GM12878 (cell line): ENCODE results near the gene TSHZ2. TPM values are rescaled to one million over a fixed set of nuclear protein-coding genes. Genes with fewer than 3 reads are reported as not detected.

Experiments
- ATAC-seq: fragments of 200-7000 bp; cut with Tn5 transposase; 3 replicates; pipeline ENCODE4 v1.9.1; 2020; ENCODE audit warnings: mild to moderate bottlenecking, moderate library complexity
- BruUV-seq: library from RNA; stranded (reverse); fragments of 400-500 nt; replicated peaks from 2 replicates; lab custom pipeline; 2021; lab: Mats Ljungman, UMichigan
- CTCF ChIA-PET: fragments of 300-600 bp; sonication (Branson Sonifier 250); formaldehyde crosslinking; extraction: SDS; loops from one replicate; lab custom pipeline; 2021; ENCODE audit warnings: inconsistent platforms; lab: Yijun Ruan, JAX
- POLR2A ChIA-PET: fragments of 350-600 bp; formaldehyde crosslinking; extraction: SDS; loops from one replicate; lab custom pipeline; 2021; ENCODE audit warnings: inconsistent platforms; lab: Charles Lee
- RAD21 ChIA-PET: fragments of 300-600 bp; sonication (Branson Sonifier 250); formaldehyde crosslinking; loops from one replicate; lab custom pipeline; 2023; ENCODE audit warnings: antibody characterized with exemption; ENCODE audit not compliant: unreplicated experiment; lab: Charles Lee
- SMC1A ChIA-PET: fragments of 300-600 bp; sonication (Branson Sonifier 250); formaldehyde crosslinking; loops from one replicate; lab custom pipeline; 2023; ENCODE audit not compliant: unreplicated experiment, uncharacterized antibody; lab: Charles Lee
- DNase-seq: peaks from one replicate; pipeline ENCODE4 v3.0.0-alpha.2; 2011; ENCODE audit warnings: low read depth, low spot score
- FAIRE-seq: peaks from 3 replicates; lab custom pipeline; 2011; peaks lifted over from hg19 to GRCh38; lab: Jason Lieb, UNC
- H2AFZ ChIP-seq: 2 replicates; pipeline ENCODE4 v1.6.0; 2011; ENCODE audit warnings: low read depth, low read length, control low read depth; ENCODE audit not compliant: control insufficient read depth
- H3K27ac ChIP-seq: 2 replicates; pipeline ENCODE4 v1.5.1; 2011; ENCODE audit warnings: control low read depth; ENCODE audit not compliant: control insufficient read depth, insufficient read depth
- H3K27me3 ChIP-seq, 2 experiments: replicated peaks in 1 of 2; 2 replicates each; pipeline versions ENCODE4 v1.6.0 to v1.6.1; 2011; ENCODE audit warnings: low read length in 1 of 2; ENCODE audit not compliant: control insufficient read depth in 2 of 2, insufficient read depth in 2 of 2
- H3K36me3 ChIP-seq, 2 experiments: 2 replicates each; pipeline ENCODE4 v1.5.1; 2011; ENCODE audit warnings: low read length in 1 of 2; ENCODE audit not compliant: control insufficient read depth in 2 of 2, insufficient read depth in 2 of 2
- H3K4me1 ChIP-seq: 2 replicates; pipeline ENCODE4 v1.6.1; 2011; ENCODE audit warnings: mild to moderate bottlenecking, low read length, moderate library complexity, mixed read lengths; ENCODE audit not compliant: control insufficient read depth, insufficient read depth
- H3K4me2 ChIP-seq: 2 replicates; pipeline ENCODE4 v1.6.0; 2011; ENCODE audit warnings: control low read depth; ENCODE audit not compliant: control insufficient read depth, insufficient read depth
- H3K4me3 ChIP-seq: fragments of 200-600 bp; sonication (generic); 2 replicates; pipeline ENCODE4 v1.5.1; 2016
- H3K79me2 ChIP-seq: 2 replicates; pipeline ENCODE4 v1.6.0; 2011; ENCODE audit warnings: low read length; ENCODE audit not compliant: control insufficient read depth, insufficient read depth
- H3K9ac ChIP-seq: 2 replicates; pipeline ENCODE4 v1.8.0; 2011; ENCODE audit warnings: low read length, control low read depth, mixed read lengths; ENCODE audit not compliant: control insufficient read depth, insufficient read depth
- H3K9me3 ChIP-seq: replicated peaks from 3 replicates; pipeline ENCODE4 v1.5.1; 2011; ENCODE audit warnings: mild to moderate bottlenecking, low read length; ENCODE audit not compliant: control insufficient read depth, insufficient read depth
- H4K20me1 ChIP-seq: 2 replicates; pipeline ENCODE4 v1.6.0; 2011; ENCODE audit not compliant: control insufficient read depth, insufficient read depth
- ASH2L ChIP-seq: fragments of 300-600, 200-600 bp; sonication (generic); IDR thresholded peaks from 2 replicates; pipeline ENCODE4 v1.6.1; 2017; ENCODE audit warnings: low read depth, mild to moderate bottlenecking, borderline replicate concordance
- HCFC1 ChIP-seq: fragments of 150-350 bp; IDR thresholded peaks from 2 replicates; pipeline ENCODE4 v1.6.1; 2014; ENCODE audit warnings: low read length
- HSF1 ChIP-seq: fragments of 150-350 bp; IDR thresholded peaks from 2 replicates; pipeline ENCODE4 v1.6.1; 2014; ENCODE audit warnings: mild to moderate bottlenecking, low read depth, low read length
- IRF5 ChIP-seq: fragments of 450-650 bp; IDR thresholded peaks from 2 replicates; pipeline ENCODE4 v1.6.1; 2017; ENCODE audit warnings: borderline replicate concordance
- KAT2A ChIP-seq: conservative IDR thresholded peaks from 2 replicates; pipeline ENCODE4 v1.6.1; 2011; ENCODE audit warnings: low read depth, low read length; ENCODE audit not compliant: control insufficient read depth
- MEF2B ChIP-seq: fragments of 450-650 bp; IDR thresholded peaks from 2 replicates; pipeline ENCODE4 v1.6.1; 2018; ENCODE audit warnings: mild to moderate bottlenecking, moderate library complexity; ENCODE audit not compliant: partially characterized antibody, poor library complexity, severe bottlenecking
- MXI1 ChIP-seq: fragments of 150-350 bp; IDR thresholded peaks from 2 replicates; pipeline ENCODE4 v1.6.1; 2011; ENCODE audit warnings: low read depth, mild to moderate bottlenecking, inconsistent platforms, low read length, improper control_type of control experiment
- PAX5 ChIP-seq: IDR thresholded peaks from 2 replicates; pipeline ENCODE4 v1.6.1; 2011; ENCODE audit warnings: low read depth, low read length, borderline replicate concordance
- SMAD5 ChIP-seq: IDR thresholded peaks from 2 replicates; pipeline ENCODE4 v1.6.1; 2016; ENCODE audit warnings: antibody characterized with exemption, low read depth
- ZBTB33 ChIP-seq: fragments of 450-650 bp; IDR thresholded peaks from 2 replicates; pipeline ENCODE4 v1.6.1; 2017; ENCODE audit warnings: mild to moderate bottlenecking
- WGBS: methylation state at CpG from one replicate; pipeline ENCODE4 v1.1.6; 2016; ENCODE audit warnings: low lambda C conversion rate; ENCODE audit not compliant: insufficient replicate concordance, insufficient coverage; ENCODE audit errors: missing lambda C conversion rate; 5-methylcytosine and 5-hydroxymethylcytosine counted together
- in situ Hi-C: fragments of 300-500 bp; cut with MboI; formaldehyde crosslinking; loops from 9 replicates; pipeline ENCODE4 v1.14.3; 2018; ENCODE audit warnings: mixed read lengths
- intact Hi-C: fragments of 100-400 bp; cut with micrococcal nuclease; formaldehyde crosslinking; loops from one replicate; pipeline ENCODE4 v1.14.2; 2022; ENCODE audit not compliant: unreplicated experiment
- polyA plus RNA-seq, 11 experiments: library from polyadenylated mRNA; depleted of rRNA in 4 of 11; unstranded in 6 of 11; stranded (reverse) in 5 of 11; fragments of >200 nt; fragmentation: Nextera tagmentation in 4 of 11; fragmentation: Illumina TruSeq in 1 of 11; extraction: Ambion mirVana in 4 of 11; extraction: Trizol in 1 of 11; gene quantifications; 1 replicate in 1 of 11; 2 replicates in 10 of 11; pipeline versions ENCODE4 v1.2.1 to v1.2.3, GENCODE V29; 2011 to 2016; ENCODE audit warnings: inconsistent platforms in 2 of 11, missing spikeins in 2 of 11, low read depth in 1 of 11
- total RNA-seq, 4 experiments: library from RNA; depleted of rRNA in 3 of 4; stranded (reverse); fragments of >200 nt in 3 of 4; fragmentation: Illumina TruSeq in 1 of 4; extraction: Trizol in 1 of 4; gene quantifications; 2 replicates each; pipeline versions ENCODE4 v1.2.1 to v1.2.3, GENCODE V29; 2013 to 2021

Gene TSHZ2
- total and polyA plus RNA-seq, 10 of the 15 experiments (the other 5 are each of a cell fraction or from before 2014, with no cell fraction given) = 0.01 to 0.86 (median 0.13) TPM; not detected in 2

GRCh38 chr20:53320701-53321100 lies 348.5 kb downstream of the TSHZ2 start (continued):
- no peak for TF ChIP-seq MEF2B

GRCh38 chr20:53321596-53321995 lies 349.4 kb downstream of the TSHZ2 start:
- Histone ChIP-seq H4K20me1 (no peaks in the 10 kb centered on the region), H3K79me2 (no peaks in the 10 kb centered on the region), H3K27me3 (no peaks in the 10 kb centered on the region), H3K9ac (no peak overlapping the region), H3K36me3 (no peaks in the 10 kb centered on the region), H3K4me2 (no peak overlapping the region), H3K9me3 (no peaks in the 10 kb centered on the region), H2AFZ (no peak overlapping the region), H3K4me1 (no peaks in the 10 kb centered on the region), H3K4me3 (no peak overlapping the region), H3K27ac (no peak overlapping the region)
- FAIRE-seq = no peak
- no TSS peak for BruUV-seq
- TF ChIP-seq ASH2L (no peak), MXI1 (no peak), HSF1 (no peak), SMAD5 (no peak), HCFC1 (no peak), PAX5 (no peak), KAT2A (no peak), IRF5 (no peak), ZBTB33 (no peak)
- DNase-seq = no peak
- in situ Hi-C loops (no loop called here), intact Hi-C loops (no loop called here)
- RAD21 ChIA-PET = no interaction called here
- no peak for ATAC-seq
- CTCF ChIA-PET = no interaction called here
- SMC1A ChIA-PET = interaction anchor here (1.1 kb wide), 1 partner anchor 618 kb away, joined by 3 read pairs; no protein-coding TSS in a partner anchor
- 57% methylated on average over 4 of the region's 5 CpGs for WGBS
- POLR2A ChIA-PET = no interaction called here
